ENCODE data around the gene RELL1.

RELL1 gene

GRCh38 chr4:37584493-37585060 lies 101.6 kb downstream of the RELL1 start:
- Histone ChIP-seq H3K27ac (ENCODE audit: extremely low read depth, low read depth, low read length) (no peak overlapping the region), H3K4me3 (ENCODE audit: low read depth, low read length) (no peak overlapping the region), H3K4me1 (ENCODE audit: control insufficient read depth, insufficient read depth, low read length) (no peaks in the 10 kb centered on the region), H3K9me3 (ENCODE audit: control insufficient read depth, insufficient read depth, low read depth, low read length) (no peaks in the 10 kb centered on the region), H3K36me3 (ENCODE audit: control insufficient read depth in 2 of 2, insufficient read depth in 1 of 2, low read length in 2 of 2) (no peaks in the 10 kb centered on the region)
- CTCF ChIA-PET = interaction anchor here (1.2 kb wide), 1 partner anchor 18 kb away, joined by 3 read pairs; no protein-coding TSS in a partner anchor
- TF ChIP-seq ZNF704 (tag by site-specific recombination; IDR thresholded peaks at IDR 0.05) = no peak
- no peak for TF ChIP-seq ZNF560 (tag by site-specific recombination; IDR thresholded peaks at IDR 0.05; ENCODE audit: borderline replicate concordance)
- TF ChIP-seq ATF2 (tag by site-specific recombination; IDR thresholded peaks at IDR 0.05; ENCODE audit: low read depth) = no peak
- TF ChIP-seq AEBP2 (tag by site-specific recombination; IDR thresholded peaks at IDR 0.05; ENCODE audit: borderline replicate concordance) = no peak
- TF ChIP-seq ZNF600 (tag by site-specific recombination; IDR thresholded peaks at IDR 0.05) = no peak
- no peak for TF ChIP-seq SALL2 (tag by site-specific recombination; IDR thresholded peaks at IDR 0.05; ENCODE audit: borderline replicate concordance)
- POLR2A ChIA-PET = no interaction called here

- CTCF ChIA-PET = no interaction called here
- POLR2A ChIA-PET = no interaction called here
- H3K36me3 ChIP-seq (ENCODE audit: control insufficient read depth in 2 of 2, insufficient read depth in 1 of 2, low read length in 2 of 2) = no peaks in the 10 kb centered on the region
These were observed 102.1 kb downstream of the RELL1 start for GRCh38 chr4:37584071-37584470.

More at GRCh38 chr4:37584071-37584470, 102.1 kb downstream of the RELL1 start:
- Histone ChIP-seq H3K27ac (ENCODE audit: extremely low read depth, low read depth, low read length) (no peak overlapping the region), H3K4me3 (ENCODE audit: low read depth, low read length) (no peak overlapping the region), H3K4me1 (ENCODE audit: control insufficient read depth, insufficient read depth, low read length) (no peaks in the 10 kb centered on the region), H3K9me3 (ENCODE audit: control insufficient read depth, insufficient read depth, low read depth, low read length) (no peaks in the 10 kb centered on the region)
- TF ChIP-seq OSR2 (tag by site-specific recombination; IDR thresholded peaks at IDR 0.05) = no peak
- TF ChIP-seq ZNF561 (tag by site-specific recombination; IDR thresholded peaks at IDR 0.05; ENCODE audit: borderline replicate concordance) = no peak
- no peak for TF ChIP-seq ZNF148 (tag by site-specific recombination; IDR thresholded peaks at IDR 0.05; ENCODE audit: borderline replicate concordance)
- TF ChIP-seq ZBTB7A (tag by site-specific recombination; IDR thresholded peaks at IDR 0.05; ENCODE audit: low read depth) = no peak
- no peak for TF ChIP-seq PRDM6 (tag by site-specific recombination; IDR thresholded peaks at IDR 0.05)
- TF ChIP-seq ZNF23 (tag by site-specific recombination; IDR thresholded peaks at IDR 0.05; ENCODE audit: borderline replicate concordance) = no peak
